ENCODE results near the gene THAP7. TPM values are rescaled to one million over a fixed set of nuclear protein-coding genes. Genes with fewer than 3 reads are reported as not detected.
A peak's percentile ranks its signal among the peaks of the same experiment; 100 is the strongest.

THAP7 gene
- total and polyA plus RNA-seq, 2 of the 4 experiments (the other 2 are of a cell fraction), result 14.2 to 19.8 TPM

DNA sequence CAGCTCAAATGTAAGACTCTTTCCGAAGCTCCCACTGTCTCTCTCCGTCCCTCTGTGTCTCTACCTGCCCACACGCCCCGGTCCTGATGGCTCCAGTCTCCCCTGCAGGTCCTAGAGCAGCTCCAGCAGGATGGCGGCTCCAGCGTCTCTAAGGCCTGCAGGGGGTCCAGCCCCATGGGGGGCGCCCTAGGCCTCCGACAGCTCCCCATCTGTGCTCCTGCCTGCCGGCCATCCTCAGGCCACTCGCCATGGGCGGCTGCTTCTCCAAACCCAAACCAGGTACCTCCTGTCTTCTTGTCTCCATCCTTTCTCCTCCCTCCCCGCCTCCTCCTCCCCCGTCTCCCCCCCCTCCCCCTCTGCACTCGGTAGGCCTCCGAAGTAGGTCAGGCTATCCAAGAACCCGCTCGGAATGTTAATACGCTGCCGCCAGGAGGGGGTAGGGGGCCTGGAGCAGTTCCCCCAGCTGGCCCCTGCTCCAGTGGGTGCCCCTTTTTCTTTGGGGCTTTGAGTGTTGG, 34.2 kb downstream of the THAP7 start:
- Histone ChIP-seq H4K5ac (ENCODE audit: low read depth, low read length) (no peak overlapping the region), H2BK120ac (ENCODE audit: low read depth, low read length) (no peak overlapping the region), H2BK15ac (ENCODE audit: low read depth, low read length) (no peak overlapping the region), H3K56ac (ENCODE audit: extremely low read depth, insufficient read depth, low read length) (no peak overlapping the region), H2AK9ac (replicated peaks; ENCODE audit: low read depth, low read length, poor library complexity) (no peak overlapping the region), H3K4me3 (ENCODE audit: insufficient read depth, low read depth, low read length) (no peak overlapping the region), H3K27me3 (ENCODE audit: control insufficient read depth, insufficient read depth, low read length) (peaks cover 41% of the 10 kb centered on the region), H3K9ac (ENCODE audit: low read depth, low read length) (no peak overlapping the region), H3K79me1 (ENCODE audit: low read depth in 1 of 2, low read length in 2 of 2) (no peaks in the 10 kb centered on the region), H4K91ac (ENCODE audit: insufficient read depth, low read depth, low read length) (no peak overlapping the region), H3K36me3 (ENCODE audit: control insufficient read depth, insufficient read depth, low read length) (no peaks in the 10 kb centered on the region), H3K18ac (ENCODE audit: low read depth, low read length) (no peak overlapping the region), H3K14ac (replicated peaks; ENCODE audit: low read depth, low read length) (no peak overlapping the region), H3K4me2 (ENCODE audit: low read depth, low read length) (no peak overlapping the region), H2AFZ (replicated peaks; ENCODE audit: low read length, poor library complexity) (peak overlapping the region; percentile 27), H2BK20ac (ENCODE audit: low read depth, low read length) (no peak overlapping the region), H2AK5ac (ENCODE audit: low read depth, low read length) (no peak overlapping the region), H2BK5ac (ENCODE audit: low read depth, low read length, poor library complexity, severe bottlenecking) (no peak overlapping the region), H4K8ac (ENCODE audit: low read depth in 2 of 2, low read length in 2 of 2) (no peak overlapping the region), H3K9me1 (ENCODE audit: insufficient read depth, low read length) (no peaks in the 10 kb centered on the region), H3K9me3 (ENCODE audit: control insufficient read depth, insufficient read depth, low read length) (no peaks in the 10 kb centered on the region), H3K23ac (ENCODE audit: low read depth, low read length) (no peak overlapping the region), H3K27ac (ENCODE audit: insufficient read depth, low read length) (no peak overlapping the region), H3K4ac (ENCODE audit: low read depth, low read length) (no peak overlapping the region), H3K4me1 (ENCODE audit: control insufficient read depth, insufficient read depth, low read length) (no peaks in the 10 kb centered on the region), H4K20me1 (ENCODE audit: insufficient read depth, low read length) (no peaks in the 10 kb centered on the region)
- TF ChIP-seq MAFK (IDR thresholded peaks at IDR 0.05; ENCODE audit: low read depth, low read length), result no peak
- TF ChIP-seq, protein P1, sequence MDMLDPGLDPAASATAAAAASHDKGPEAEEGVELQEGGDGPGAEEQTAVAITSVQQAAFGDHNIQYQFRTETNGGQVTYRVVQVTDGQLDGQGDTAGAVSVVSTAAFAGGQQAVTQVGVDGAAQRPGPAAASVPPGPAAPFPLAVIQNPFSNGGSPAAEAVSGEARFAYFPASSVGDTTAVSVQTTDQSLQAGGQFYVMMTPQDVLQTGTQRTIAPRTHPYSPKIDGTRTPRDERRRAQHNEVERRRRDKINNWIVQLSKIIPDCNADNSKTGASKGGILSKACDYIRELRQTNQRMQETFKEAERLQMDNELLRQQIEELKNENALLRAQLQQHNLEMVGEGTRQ (IDR thresholded peaks at IDR 0.05; ENCODE audit: low read depth, low read length), result no peak
- no peak for TF ChIP-seq RFX5 (IDR thresholded peaks at IDR 0.05; ENCODE audit: low read depth, low read length)
- no peak for TF ChIP-seq CHD1 (IDR thresholded peaks at IDR 0.05; ENCODE audit: low read depth, low read length)
- no peak for TF ChIP-seq CEBPB (IDR thresholded peaks at IDR 0.05; ENCODE audit: low read depth, low read length)
- no peak for TF ChIP-seq SMC3 (IDR thresholded peaks at IDR 0.05; ENCODE audit: low read depth, low read length)
- TF ChIP-seq, protein P2, sequence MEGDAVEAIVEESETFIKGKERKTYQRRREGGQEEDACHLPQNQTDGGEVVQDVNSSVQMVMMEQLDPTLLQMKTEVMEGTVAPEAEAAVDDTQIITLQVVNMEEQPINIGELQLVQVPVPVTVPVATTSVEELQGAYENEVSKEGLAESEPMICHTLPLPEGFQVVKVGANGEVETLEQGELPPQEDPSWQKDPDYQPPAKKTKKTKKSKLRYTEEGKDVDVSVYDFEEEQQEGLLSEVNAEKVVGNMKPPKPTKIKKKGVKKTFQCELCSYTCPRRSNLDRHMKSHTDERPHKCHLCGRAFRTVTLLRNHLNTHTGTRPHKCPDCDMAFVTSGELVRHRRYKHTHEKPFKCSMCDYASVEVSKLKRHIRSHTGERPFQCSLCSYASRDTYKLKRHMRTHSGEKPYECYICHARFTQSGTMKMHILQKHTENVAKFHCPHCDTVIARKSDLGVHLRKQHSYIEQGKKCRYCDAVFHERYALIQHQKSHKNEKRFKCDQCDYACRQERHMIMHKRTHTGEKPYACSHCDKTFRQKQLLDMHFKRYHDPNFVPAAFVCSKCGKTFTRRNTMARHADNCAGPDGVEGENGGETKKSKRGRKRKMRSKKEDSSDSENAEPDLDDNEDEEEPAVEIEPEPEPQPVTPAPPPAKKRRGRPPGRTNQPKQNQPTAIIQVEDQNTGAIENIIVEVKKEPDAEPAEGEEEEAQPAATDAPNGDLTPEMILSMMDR (conservative IDR thresholded peaks at IDR 0.05; ENCODE audit: low read depth, low read length), result no peak
- TF ChIP-seq POLR2A (IDR thresholded peaks at IDR 0.05; ENCODE audit: low read depth, low read length), result no peak
- in situ Hi-C loops (cut with MboI; ENCODE audit: low sequenced_read_pairs), result no loop called here
- dilution Hi-C loops (cut with HindIII; ENCODE audit: low sequenced_read_pairs, unreplicated experiment), result no loop called here
- WGBS, 2 experiments (ENCODE audit: extremely low coverage in 2 of 2, insufficient read length in 1 of 2), result 53% methylated on average over 3 of the region's 19 CpGs; no CpG with 5 or more reads in 1 of the 2 experiments
- intact Hi-C loops (cut with micrococcal nuclease), result no loop called here
- CTCF ChIA-PET, result no interaction called here
- POLR2A ChIA-PET (ENCODE audit: unreplicated experiment), result no interaction called here
- no TSS peak for BruUV-seq (replicated peaks)
- no peak for ATAC-seq (ENCODE audit: low read depth)
- DNase-seq, result no peak
